Gastrocnemius medialis (tissue), 4 donors: ENCODE data around the gene GEMIN8. TPM values are rescaled to one million over a fixed set of nuclear protein-coding genes. Genes with fewer than 3 reads are reported as not detected.

Experiments used
- ATAC-seq, 2 donors: fragments of 150-250 bp; one replicate each; pipeline ENCODE4 v1.9.1; 2016
- DNase-seq, 2 donors: peaks; one replicate each; pipeline ENCODE4 v3.0.0-alpha.2; 2019
- H3K27ac ChIP-seq, 4 donors: fragments of 200-600 bp; sonication (generic); 1 replicate in 1 of 4; 2 replicates in 3 of 4; pipeline ENCODE4 v1.5.1; 2016 to 2018; ENCODE audit warnings: mild to moderate bottlenecking in 2 of 4, moderate library complexity in 1 of 4
- H3K27me3 ChIP-seq, 3 donors: fragments of 200-600 bp; sonication (generic) in 2 of 3; 1 replicate in 1 of 3; 2 replicates in 2 of 3; pipeline versions ENCODE4 v1.5.1 to v1.6.0; 2016 to 2019; ENCODE audit warnings: mild to moderate bottlenecking in 1 of 3, moderate library complexity in 1 of 3
- H3K36me3 ChIP-seq, 2 donors: fragments of 200-600 bp; sonication (generic) in 1 of 2; one replicate each; pipeline ENCODE4 v1.5.1; 2017 to 2018
- H3K4me1 ChIP-seq, 2 donors: fragments of 200-600 bp; sonication (generic) in 1 of 2; one replicate each; pipeline ENCODE4 v1.5.1; 2016 to 2017; ENCODE audit warnings: mild to moderate bottlenecking in 2 of 2
- H3K4me3 ChIP-seq, 4 donors: fragments of 200-600 bp; sonication (generic) in 3 of 4; 1 replicate in 1 of 4; 2 replicates in 3 of 4; pipeline ENCODE4 v1.5.1; 2016 to 2019; ENCODE audit warnings: mild to moderate bottlenecking in 2 of 4
- H3K9me3 ChIP-seq, 3 donors: fragments of 200-600 bp; sonication (generic) in 2 of 3; 1 replicate in 1 of 3; 2 replicates in 2 of 3; pipeline ENCODE4 v1.5.1; 2016 to 2019
- POLR2A ChIP-seq, 2 donors: fragments of 450-650 bp; IDR thresholded peaks; one replicate each; pipeline ENCODE4 v1.6.1; 2017; ENCODE audit warnings: antibody characterized with exemption in 2 of 2, mild to moderate bottlenecking in 2 of 2, moderate library complexity in 2 of 2
- in situ Hi-C, 4 donors: fragments of 200-750 bp; cut with MboI; loops; one replicate each; pipeline versions ENCODE4 v1.15.0 to v1.8.0; 2017; ENCODE audit warnings: low sequenced_read_pairs in 4 of 4
- intact Hi-C: fragments of 100-400 bp; cut with DNase I; formaldehyde crosslinking; loops from one replicate; pipeline ENCODE4 v1.15.1; 2023; ENCODE audit warnings: low total_unique reads
- total RNA-seq, 4 donors: library from RNA; depleted of rRNA; stranded (reverse); fragments of >200 nt; gene quantifications; one replicate each; pipeline versions ENCODE4 v1.1.0 to v1.2.3, GENCODE V29; 2016
- TF ChIP-seq, protein P1 (sequence below), 5 experiments: fragments of 450-650 bp in 3 of 5; fragments of 200-600 bp in 2 of 5; sonication (generic) in 2 of 5; IDR thresholded peaks in 4 of 5; conservative IDR thresholded peaks in 1 of 5; 1 replicate in 4 of 5; 2 replicates in 1 of 5; pipeline ENCODE4 v1.5.1; 2016 to 2019; ENCODE audit warnings: antibody characterized with exemption in 5 of 5, mild to moderate bottlenecking in 3 of 5, moderate library complexity in 3 of 5

Gene GEMIN8
- total RNA-seq, 4 donors from 2014 or later, result 6.4 to 8.8 (median 6.9) TPM

DNA sequence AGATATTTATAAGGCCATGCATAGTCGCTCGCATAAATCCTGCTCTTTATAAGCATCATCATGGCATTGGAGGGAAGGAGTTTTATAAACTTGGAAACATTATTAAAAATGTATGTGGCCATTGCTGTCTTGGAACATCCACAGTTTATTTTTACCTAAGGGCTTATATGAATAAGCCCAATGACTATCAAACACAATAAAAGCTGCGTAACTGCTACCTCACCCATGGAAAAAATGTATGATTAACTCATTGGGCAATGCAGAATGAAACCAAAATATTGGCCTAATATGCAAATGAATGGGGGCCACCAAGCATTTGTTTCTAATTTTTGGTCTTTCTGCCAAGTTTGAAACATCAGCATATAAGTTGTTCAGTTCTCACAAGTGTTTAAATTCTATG, 19.1 kb downstream of the GEMIN8 start:
- DNase-seq (no peak), ATAC-seq (no peak)
- in situ Hi-C loops (no loop called here), intact Hi-C loops (no loop called here)
- H3K27ac ChIP-seq, result no peak overlapping the region
- H3K36me3 ChIP-seq, result peaks cover 0 to 30% of the 10 kb centered on the region in 2 donors
- no peak for TF ChIP-seq POLR2A (IDR thresholded peaks at IDR 0.05)
- TF ChIP-seq, protein P1, sequence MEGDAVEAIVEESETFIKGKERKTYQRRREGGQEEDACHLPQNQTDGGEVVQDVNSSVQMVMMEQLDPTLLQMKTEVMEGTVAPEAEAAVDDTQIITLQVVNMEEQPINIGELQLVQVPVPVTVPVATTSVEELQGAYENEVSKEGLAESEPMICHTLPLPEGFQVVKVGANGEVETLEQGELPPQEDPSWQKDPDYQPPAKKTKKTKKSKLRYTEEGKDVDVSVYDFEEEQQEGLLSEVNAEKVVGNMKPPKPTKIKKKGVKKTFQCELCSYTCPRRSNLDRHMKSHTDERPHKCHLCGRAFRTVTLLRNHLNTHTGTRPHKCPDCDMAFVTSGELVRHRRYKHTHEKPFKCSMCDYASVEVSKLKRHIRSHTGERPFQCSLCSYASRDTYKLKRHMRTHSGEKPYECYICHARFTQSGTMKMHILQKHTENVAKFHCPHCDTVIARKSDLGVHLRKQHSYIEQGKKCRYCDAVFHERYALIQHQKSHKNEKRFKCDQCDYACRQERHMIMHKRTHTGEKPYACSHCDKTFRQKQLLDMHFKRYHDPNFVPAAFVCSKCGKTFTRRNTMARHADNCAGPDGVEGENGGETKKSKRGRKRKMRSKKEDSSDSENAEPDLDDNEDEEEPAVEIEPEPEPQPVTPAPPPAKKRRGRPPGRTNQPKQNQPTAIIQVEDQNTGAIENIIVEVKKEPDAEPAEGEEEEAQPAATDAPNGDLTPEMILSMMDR (IDR thresholded peaks at IDR 0.05 in 4 of 5, conservative IDR thresholded peaks at IDR 0.05 in 1 of 5), result no peak
- no peak overlapping the region for H3K4me3 ChIP-seq
- no peaks in the 10 kb centered on the region for H3K27me3 ChIP-seq
- H3K9me3 ChIP-seq, result no peaks in the 10 kb centered on the region
- H3K4me1 ChIP-seq, result no peaks in the 10 kb centered on the region

DNA sequence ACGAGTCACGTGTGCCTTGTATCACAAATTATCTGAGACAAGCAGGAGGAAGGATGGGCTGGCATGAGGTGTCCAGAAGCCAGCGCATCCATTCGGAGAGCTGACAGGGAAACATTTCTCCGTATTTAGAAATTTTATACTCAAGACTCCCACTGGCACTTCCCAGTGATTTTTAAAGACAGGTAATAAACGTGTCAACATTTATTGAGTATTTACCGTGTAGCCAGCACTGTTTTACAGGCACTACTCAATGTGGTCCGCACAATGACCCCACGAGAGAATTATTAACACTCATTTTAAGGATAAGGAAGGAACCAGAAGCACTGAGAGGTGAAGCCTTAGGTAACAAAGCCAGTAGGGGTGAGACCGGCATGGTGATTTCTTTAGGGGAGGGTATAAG, 23.2 kb downstream of the GEMIN8 start:
- no peak overlapping the region for H3K4me3 ChIP-seq
- in situ Hi-C loops, result no loop called here
- H3K9me3 ChIP-seq, result no peaks in the 10 kb centered on the region
- no peak overlapping the region for H3K27ac ChIP-seq
- H3K27me3 ChIP-seq, result no peaks in the 10 kb centered on the region
- ATAC-seq (no peak), DNase-seq (no peak)
- TF ChIP-seq POLR2A (IDR thresholded peaks at IDR 0.05), result no peak
- TF ChIP-seq, protein P1 (IDR thresholded peaks at IDR 0.05 in 4 of 5, conservative IDR thresholded peaks at IDR 0.05 in 1 of 5), result no peak
- H3K4me1 ChIP-seq, result no peaks in the 10 kb centered on the region
- H3K36me3 ChIP-seq, result peaks cover 0 to 30% of the 10 kb centered on the region in 2 donors
- intact Hi-C loops, result no loop called here

- Histone ChIP-seq H3K4me3 (no peak overlapping the region), H3K27me3 (no peaks in the 10 kb centered on the region), H3K27ac (no peak overlapping the region), H3K4me1 (no peaks in the 10 kb centered on the region), H3K36me3 (peaks cover 0 to 22% of the 10 kb centered on the region in 2 donors), H3K9me3 (no peaks in the 10 kb centered on the region)
- ATAC-seq, result no peak
- in situ Hi-C loops, result no loop called here
- TF ChIP-seq POLR2A (IDR thresholded peaks at IDR 0.05), result no peak
- TF ChIP-seq, protein P1 (IDR thresholded peaks at IDR 0.05 in 4 of 5, conservative IDR thresholded peaks at IDR 0.05 in 1 of 5), result no peak
- intact Hi-C loops, result no loop called here
- DNase-seq, result no peak
Measured at GRCh38 chrX:14003876-14004425, 25.7 kb downstream of the GEMIN8 start.

DNA sequence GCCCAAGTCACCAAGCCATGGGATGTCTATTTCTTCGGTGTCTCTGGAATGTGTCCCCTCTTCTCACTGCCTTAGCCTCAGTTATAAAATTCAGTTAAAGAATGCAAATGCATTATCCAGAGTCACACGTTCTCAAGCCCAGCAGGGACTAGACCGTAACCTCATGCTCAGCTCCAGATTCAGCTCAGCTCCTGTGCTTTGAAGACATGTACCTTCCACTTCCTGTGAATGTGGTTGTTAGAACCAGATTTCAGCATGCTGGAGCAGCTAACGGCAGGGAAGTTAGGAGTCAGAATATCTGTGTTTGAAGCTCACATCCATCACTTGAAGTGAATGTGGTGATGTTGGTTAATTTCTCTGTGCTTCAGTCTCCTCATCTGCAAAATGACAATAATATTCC, 26.7 kb downstream of the GEMIN8 start:
- ATAC-seq, result no peak
- Histone ChIP-seq H3K9me3 (no peaks in the 10 kb centered on the region), H3K27me3 (no peaks in the 10 kb centered on the region), H3K27ac (no peak overlapping the region), H3K4me3 (no peak overlapping the region), H3K36me3 (peaks cover 0 to 13% of the 10 kb centered on the region in 2 donors), H3K4me1 (no peaks in the 10 kb centered on the region)
- TF ChIP-seq POLR2A (IDR thresholded peaks at IDR 0.05), result no peak
- TF ChIP-seq, protein P1 (IDR thresholded peaks at IDR 0.05 in 4 of 5, conservative IDR thresholded peaks at IDR 0.05 in 1 of 5), result no peak
- in situ Hi-C loops, result no loop called here
- intact Hi-C loops, result no loop called here
- DNase-seq, result no peak

- H3K4me3 ChIP-seq, result no peak overlapping the region
- no peak for DNase-seq
Measured at GRCh38 chrX:13996650-13997049, 33.0 kb downstream of the GEMIN8 start.

More at GRCh38 chrX:13996650-13997049, 33.0 kb downstream of the GEMIN8 start:
- Histone ChIP-seq H3K27me3 (no peaks in the 10 kb centered on the region), H3K27ac (no peak overlapping the region), H3K36me3 (no peaks in the 10 kb centered on the region), H3K9me3 (no peaks in the 10 kb centered on the region), H3K4me1 (no peaks in the 10 kb centered on the region)
- ATAC-seq, result no peak
- TF ChIP-seq, protein P1 (IDR thresholded peaks at IDR 0.05 in 4 of 5, conservative IDR thresholded peaks at IDR 0.05 in 1 of 5), result no peak
- no peak for TF ChIP-seq POLR2A (IDR thresholded peaks at IDR 0.05)
- intact Hi-C loops (no loop called here), in situ Hi-C loops (no loop called here)
